Epithelial cell of proximal tubule (primary cell): Measurements from ENCODE around the gene DDX3X. TPM values are rescaled to one million over a fixed set of nuclear protein-coding genes. Genes with fewer than 3 reads are reported as not detected.
"Not testable (repeated sequence)": the region's sequence is repeated elsewhere in the genome, so short reads cannot be mapped to it uniquely, and the experiment has no call there.

ENCODE experiments used
- DNase-seq: peaks from one replicate; pipeline ENCODE4 v3.0.0-alpha.2; 2011; ENCODE audit warnings: low read depth
- H3K4me3 ChIP-seq: 2 replicates; pipeline ENCODE4 v1.5.1; 2011; ENCODE audit warnings: low read depth, mild to moderate bottlenecking, low read length
- CTCF ChIP-seq: conservative IDR thresholded peaks from 2 replicates; pipeline ENCODE4 v1.5.1; 2012; ENCODE audit warnings: low read depth, mild to moderate bottlenecking, low read length
- total RNA-seq: library from RNA; depleted of rRNA; stranded (reverse); fragments of >200 nt; gene quantifications from 2 replicates; pipeline ENCODE4 v1.2.3, GENCODE V29; 2015

Gene DDX3X
- total RNA-seq, 1 donor from 2014 or later = 87.6 TPM

GRCh38 chrX:41351923-41352322 lies 18.0 kb downstream of the DDX3X start:
- TF ChIP-seq CTCF = no peak
- DNase-seq = no peak
- no peak overlapping the region for H3K4me3 ChIP-seq

- no peak for DNase-seq
- H3K4me3 ChIP-seq = no peak overlapping the region
- TF ChIP-seq CTCF = no peak
Measured at GRCh38 chrX:41352329-41352838, 18.4 kb downstream of the DDX3X start.

GRCh38 chrX:41353985-41354384 lies 20.0 kb downstream of the DDX3X start:
- no peak for DNase-seq
- no peak for TF ChIP-seq CTCF
- no peak overlapping the region for H3K4me3 ChIP-seq

GRCh38 chrX:41369152-41369551 lies 35.2 kb downstream of the DDX3X start:
- no peak overlapping the region for H3K4me3 ChIP-seq
- no peak for DNase-seq
- no peak for TF ChIP-seq CTCF

GRCh38 chrX:41371575-41371974 lies 37.6 kb downstream of the DDX3X start:
- DNase-seq, H3K4me3 ChIP-seq: not testable (repeated sequence)

- no peak overlapping the region for H3K4me3 ChIP-seq
- DNase-seq = no peak
- no peak for TF ChIP-seq CTCF
Measured at GRCh38 chrX:41373989-41374606, 40.1 kb downstream of the DDX3X start.

- no peak for TF ChIP-seq CTCF
- no peak overlapping the region for H3K4me3 ChIP-seq
- DNase-seq = no peak
Measured at GRCh38 chrX:41377624-41378023, 43.7 kb downstream of the DDX3X start.
